ENCODE data around the gene PLD5. TPM values are rescaled to one million over a fixed set of nuclear protein-coding genes. Genes with fewer than 3 reads are reported as not detected.

Gene PLD5
- total and polyA plus RNA-seq, 2 of the 13 experiments (the other 11 are each of a cell fraction or from before 2014, with no cell fraction given): not detected

DNA sequence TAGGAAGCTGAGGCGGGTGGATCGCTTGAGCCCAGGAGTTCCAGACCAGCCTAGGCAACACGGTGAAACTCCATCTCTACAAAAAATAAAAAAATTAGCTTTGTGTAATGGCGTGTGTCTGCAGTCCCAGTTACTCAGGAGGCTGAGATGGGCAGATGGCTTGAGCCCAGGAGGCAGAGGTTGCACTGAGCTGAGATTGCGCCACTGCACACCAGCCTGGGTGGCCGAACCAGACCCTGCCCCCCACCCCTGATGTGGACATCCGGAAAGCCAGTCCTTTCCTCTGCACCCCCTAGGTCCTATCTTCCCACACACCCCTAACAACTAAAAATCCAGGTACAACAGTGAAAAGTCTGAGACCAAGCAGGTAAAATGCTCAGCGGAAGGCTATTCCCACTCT is 71.9 kb downstream of the PLD5 start:
- WGBS (ENCODE audit: low lambda C conversion rate): 41% methylated on average over 5 of the region's 8 CpGs
- Histone ChIP-seq H4K20me1 (ENCODE audit: insufficient read depth, low read length) (no peaks in the 10 kb centered on the region), H3K27me3 (ENCODE audit: control insufficient read depth in 1 of 2, insufficient read depth in 2 of 2, low read length in 2 of 2) (no peaks in the 10 kb centered on the region; a peak in 2 of 5 replicates), H3K79me2 (ENCODE audit: insufficient read depth, low read length) (no peaks in the 10 kb centered on the region), H3K9me3 (ENCODE audit: low read length) (no peaks in the 10 kb centered on the region), H3K27ac (ENCODE audit: extremely low read length, insufficient read depth, low read length) (no peak overlapping the region), H3K4me1 (ENCODE audit: insufficient read depth, low read length) (no peaks in the 10 kb centered on the region), H3K9ac (ENCODE audit: insufficient read depth, low read depth, low read length) (no peak overlapping the region), H3K4me2 (ENCODE audit: low read depth, low read length) (no peak overlapping the region), H2AFZ (ENCODE audit: low read length) (no peak overlapping the region), H3K4me3 (replicated peaks in 1 of 3; ENCODE audit: insufficient read depth in 1 of 3, low read depth in 2 of 3, low read length in 3 of 3) (no peak overlapping the region), H3K36me3 (replicated peaks in 1 of 2; ENCODE audit: control insufficient read depth in 1 of 2, insufficient read depth in 2 of 2, low read length in 2 of 2) (no peaks in the 10 kb centered on the region)
- intact Hi-C loops (cut with micrococcal nuclease; ENCODE audit: unreplicated experiment): no loop called here
- DNase-seq (ENCODE audit: low spot score) (no peak), FAIRE-seq (no peak), ATAC-seq (no peak)
- in situ Hi-C loops (cut with HindIII; ENCODE audit: extremely low pct_ligation_motif_present, low pct_unique_long_range_greater_than_20kb): loop anchor here (25.0 kb wide), 1 partner anchor 885 kb away; no protein-coding TSS in a partner anchor
- BruUV-seq (replicated peaks): no TSS peak
- ChIA-PET CTCF (ENCODE audit: low intra/inter-chr PET ratio, low total read pairs) (no interaction called here), POLR2A (no interaction called here)
- TF ChIP-seq TSC22D2 (CRISPR knock-in tag; IDR thresholded peaks at IDR 0.05; ENCODE audit: borderline replicate concordance) (no peak), ZNF878 (CRISPR knock-in tag; IDR thresholded peaks at IDR 0.05) (no peak), RFX3 (CRISPR knock-in tag; IDR thresholded peaks at IDR 0.05) (no peak), MXI1 (IDR thresholded peaks at IDR 0.05; ENCODE audit: borderline replicate concordance, low read depth, low read length) (no peak), KMT2A (CRISPR knock-in tag; IDR thresholded peaks at IDR 0.05) (no peak), ONECUT2 (CRISPR knock-in tag; IDR thresholded peaks at IDR 0.05) (no peak), TRIM24 (CRISPR knock-in tag; IDR thresholded peaks at IDR 0.05) (no peak), NCOR1 (IDR thresholded peaks at IDR 0.05; ENCODE audit: borderline replicate concordance, low read length) (no peak), ZNF816 (CRISPR knock-in tag; IDR thresholded peaks at IDR 0.05; ENCODE audit: borderline replicate concordance) (no peak)
- TF ChIP-seq, protein P1, sequence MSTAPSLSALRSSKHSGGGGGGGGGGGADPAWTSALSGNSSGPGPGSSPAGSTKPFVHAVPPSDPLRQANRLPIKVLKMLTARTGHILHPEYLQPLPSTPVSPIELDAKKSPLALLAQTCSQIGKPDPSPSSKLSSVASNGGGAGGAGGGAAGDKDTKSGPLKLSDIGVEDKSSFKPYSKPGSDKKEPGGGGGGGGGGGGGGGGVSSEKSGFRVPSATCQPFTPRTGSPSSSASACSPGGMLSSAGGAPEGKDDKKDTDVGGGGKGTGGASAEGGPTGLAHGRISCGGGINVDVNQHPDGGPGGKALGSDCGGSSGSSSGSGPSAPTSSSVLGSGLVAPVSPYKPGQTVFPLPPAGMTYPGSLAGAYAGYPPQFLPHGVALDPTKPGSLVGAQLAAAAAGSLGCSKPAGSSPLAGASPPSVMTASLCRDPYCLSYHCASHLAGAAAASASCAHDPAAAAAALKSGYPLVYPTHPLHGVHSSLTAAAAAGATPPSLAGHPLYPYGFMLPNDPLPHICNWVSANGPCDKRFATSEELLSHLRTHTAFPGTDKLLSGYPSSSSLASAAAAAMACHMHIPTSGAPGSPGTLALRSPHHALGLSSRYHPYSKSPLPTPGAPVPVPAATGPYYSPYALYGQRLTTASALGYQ (CRISPR knock-in tag; IDR thresholded peaks at IDR 0.05): no peak
- TF ChIP-seq, protein P2, sequence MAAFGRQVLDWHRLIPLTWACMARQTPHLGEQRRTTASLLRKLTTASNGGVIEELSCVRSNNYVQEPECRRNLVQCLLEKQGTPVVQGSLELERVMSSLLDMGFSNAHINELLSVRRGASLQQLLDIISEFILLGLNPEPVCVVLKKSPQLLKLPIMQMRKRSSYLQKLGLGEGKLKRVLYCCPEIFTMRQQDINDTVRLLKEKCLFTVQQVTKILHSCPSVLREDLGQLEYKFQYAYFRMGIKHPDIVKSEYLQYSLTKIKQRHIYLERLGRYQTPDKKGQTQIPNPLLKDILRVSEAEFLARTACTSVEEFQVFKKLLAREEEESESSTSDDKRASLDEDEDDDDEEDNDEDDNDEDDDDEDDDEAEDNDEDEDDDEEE (CRISPR knock-in tag; IDR thresholded peaks at IDR 0.05): no peak
- TF ChIP-seq, protein P3, sequence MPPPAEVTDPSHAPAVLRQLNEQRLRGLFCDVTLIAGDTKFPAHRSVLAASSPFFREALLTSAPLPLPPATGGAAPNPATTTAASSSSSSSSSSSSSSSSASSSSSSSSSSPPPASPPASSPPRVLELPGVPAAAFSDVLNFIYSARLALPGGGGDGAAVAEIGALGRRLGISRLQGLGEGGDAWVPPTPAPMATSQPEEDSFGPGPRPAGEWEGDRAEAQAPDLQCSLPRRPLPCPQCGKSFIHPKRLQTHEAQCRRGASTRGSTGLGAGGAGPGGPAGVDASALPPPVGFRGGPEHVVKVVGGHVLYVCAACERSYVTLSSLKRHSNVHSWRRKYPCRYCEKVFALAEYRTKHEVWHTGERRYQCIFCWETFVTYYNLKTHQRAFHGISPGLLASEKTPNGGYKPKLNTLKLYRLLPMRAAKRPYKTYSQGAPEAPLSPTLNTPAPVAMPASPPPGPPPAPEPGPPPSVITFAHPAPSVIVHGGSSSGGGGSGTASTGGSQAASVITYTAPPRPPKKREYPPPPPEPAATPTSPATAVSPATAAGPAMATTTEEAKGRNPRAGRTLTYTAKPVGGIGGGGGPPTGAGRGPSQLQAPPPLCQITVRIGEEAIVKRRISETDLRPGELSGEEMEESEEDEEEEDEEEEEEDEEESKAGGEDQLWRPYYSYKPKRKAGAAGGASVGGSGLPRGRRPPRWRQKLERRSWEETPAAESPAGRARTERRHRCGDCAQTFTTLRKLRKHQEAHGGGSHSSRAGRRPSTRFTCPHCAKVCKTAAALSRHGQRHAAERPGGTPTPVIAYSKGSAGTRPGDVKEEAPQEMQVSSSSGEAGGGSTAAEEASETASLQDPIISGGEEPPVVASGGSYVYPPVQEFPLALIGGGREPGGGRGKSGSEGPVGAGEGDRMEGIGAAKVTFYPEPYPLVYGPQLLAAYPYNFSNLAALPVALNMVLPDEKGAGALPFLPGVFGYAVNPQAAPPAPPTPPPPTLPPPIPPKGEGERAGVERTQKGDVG (CRISPR knock-in tag; IDR thresholded peaks at IDR 0.05; ENCODE audit: borderline replicate concordance): no peak
